Nucleus accumbens (tissue), 56 donors: ENCODE data around the gene AVPI1.
"Not testable (repeated sequence)": the region's sequence is repeated elsewhere in the genome, so short reads cannot be mapped to it uniquely, and the experiment has no call there.

ENCODE experiments used
- DNase-seq, 56 donors: peaks; one replicate each; lab custom pipeline; 2025; lab: John Stamatoyannopoulos, UW

AVPI1 gene

GRCh38 chr10:97684368-97684713, 2.7 kb downstream of the AVPI1 start:
- DNase-seq = not testable (repeated sequence)

- peak in 1 of 56 donors; percentile 28 for DNase-seq
Observed at GRCh38 chr10:97683556-97684367, 3.3 kb downstream of the AVPI1 start.

- DNase-seq = no peak
Observed at GRCh38 chr10:97682042-97682441, 5.0 kb downstream of the AVPI1 start.

GRCh38 chr10:97679594-97679993, 7.4 kb downstream of the AVPI1 start:
- no peak for DNase-seq

- DNase-seq = peak in 11 of 56 donors; percentile 12 to 49 (median 16)
Observed at GRCh38 chr10:97676770-97677581, 10.1 kb downstream of the AVPI1 start.

- no peak for DNase-seq
Observed at GRCh38 chr10:97675222-97675621, 11.8 kb downstream of the AVPI1 start.

- peak in 27 of 56 donors; percentile 16 to 81 (median 48) for DNase-seq
Observed at GRCh38 chr10:97673736-97674525, 13.1 kb downstream of the AVPI1 start.

GRCh38 chr10:97669571-97669970, 17.5 kb downstream of the AVPI1 start:
- no peak for DNase-seq

- no peak for DNase-seq
Observed at GRCh38 chr10:97667463-97667862, 19.6 kb downstream of the AVPI1 start.

- DNase-seq = no peak
Observed at GRCh38 chr10:97666992-97667391, 20.0 kb downstream of the AVPI1 start.

GRCh38 chr10:97664282-97664850, 22.7 kb downstream of the AVPI1 start:
- DNase-seq = no peak

GRCh38 chr10:97659589-97659988, 27.5 kb downstream of the AVPI1 start:
- DNase-seq = no peak

GRCh38 chr10:97656777-97657176, 30.3 kb downstream of the AVPI1 start:
- no peak for DNase-seq

GRCh38 chr10:97651773-97652172, 35.3 kb downstream of the AVPI1 start:
- DNase-seq = no peak

GRCh38 chr10:97650726-97651125, 36.3 kb downstream of the AVPI1 start:
- no peak for DNase-seq

- not testable (repeated sequence) for DNase-seq
Observed at GRCh38 chr10:97649405-97649750, 37.7 kb downstream of the AVPI1 start.

- peak in 4 of 56 donors; percentile 2 to 12 (median 4) for DNase-seq
Observed at GRCh38 chr10:97648562-97649404, 38.3 kb downstream of the AVPI1 start.

GRCh38 chr10:97647556-97647955, 39.5 kb downstream of the AVPI1 start:
- DNase-seq = no peak

- no peak for DNase-seq
Observed at GRCh38 chr10:97644936-97645335, 42.1 kb downstream of the AVPI1 start.
